GM18867 (cell line): ENCODE results near the gene TACC3.

Experiments used
- ATAC-seq: cut with Tn5 transposase; IDR thresholded peaks from one replicate; pipeline ENCODE4 v1.9.1; 2021; ENCODE audit warnings: mild to moderate bottlenecking, moderate library complexity; ENCODE audit not compliant: unreplicated experiment

TACC3 gene

DNA sequence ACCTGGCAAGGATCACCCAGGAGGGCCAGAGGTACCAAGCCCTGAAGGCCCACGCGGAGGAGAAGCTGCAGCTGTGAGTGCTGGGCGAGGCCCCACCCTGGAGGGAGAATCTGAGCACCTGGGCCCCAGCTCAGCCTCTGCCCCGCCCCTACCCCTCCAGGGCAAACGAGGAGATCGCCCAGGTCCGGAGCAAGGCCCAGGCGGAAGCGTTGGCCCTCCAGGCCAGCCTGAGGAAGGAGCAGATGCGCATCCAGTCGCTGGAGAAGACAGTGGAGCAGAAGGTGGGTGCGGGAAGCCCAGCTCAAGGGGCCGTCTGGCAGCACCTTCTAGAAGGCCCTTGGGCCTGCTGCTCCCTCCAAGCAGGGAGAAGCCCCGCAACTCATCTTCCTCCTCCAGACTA is 23.2 kb downstream of the TACC3 start:
- no peak for ATAC-seq

DNA sequence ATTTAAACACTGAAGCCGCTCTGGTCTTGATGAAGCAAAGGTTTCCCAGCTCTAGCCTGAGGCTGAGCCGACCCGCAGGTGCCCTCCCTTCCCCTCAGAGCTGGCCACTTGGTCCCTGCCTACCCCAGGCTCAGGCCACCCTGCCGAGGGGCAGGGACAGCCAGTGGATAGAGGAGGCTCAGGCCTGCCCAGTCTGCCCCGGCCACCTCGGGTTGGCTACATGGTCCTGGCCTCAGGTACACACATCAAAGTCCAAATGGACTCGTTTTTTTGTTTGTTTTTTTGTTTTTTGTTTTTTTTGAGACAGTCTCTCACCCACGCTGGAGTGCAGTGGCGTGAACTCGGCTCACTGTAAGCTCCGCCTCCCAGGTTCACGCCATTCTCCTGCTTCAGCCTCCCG is 23.8 kb downstream of the TACC3 start:
- no peak for ATAC-seq

DNA sequence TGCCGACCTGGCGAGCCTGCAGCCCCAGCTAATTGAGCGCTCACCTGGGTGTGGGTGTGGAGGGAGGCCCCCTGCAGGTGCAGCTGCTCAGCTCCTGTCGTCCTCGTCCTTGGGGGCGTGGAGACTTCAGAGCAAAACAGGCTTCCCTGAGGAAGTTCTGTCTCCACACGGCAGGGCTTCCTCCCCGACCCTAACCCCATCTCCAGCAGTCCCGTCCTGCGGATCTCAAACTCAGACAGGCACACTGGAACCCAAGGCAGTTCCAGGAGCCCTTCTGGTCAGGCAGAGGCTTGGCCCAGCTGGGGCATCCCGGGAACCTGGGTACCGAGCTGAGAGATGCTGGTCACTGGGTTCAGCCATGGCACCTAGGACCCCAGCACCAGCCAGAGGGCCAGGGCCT is 24.4 kb downstream of the TACC3 start:
- ATAC-seq: no peak

DNA sequence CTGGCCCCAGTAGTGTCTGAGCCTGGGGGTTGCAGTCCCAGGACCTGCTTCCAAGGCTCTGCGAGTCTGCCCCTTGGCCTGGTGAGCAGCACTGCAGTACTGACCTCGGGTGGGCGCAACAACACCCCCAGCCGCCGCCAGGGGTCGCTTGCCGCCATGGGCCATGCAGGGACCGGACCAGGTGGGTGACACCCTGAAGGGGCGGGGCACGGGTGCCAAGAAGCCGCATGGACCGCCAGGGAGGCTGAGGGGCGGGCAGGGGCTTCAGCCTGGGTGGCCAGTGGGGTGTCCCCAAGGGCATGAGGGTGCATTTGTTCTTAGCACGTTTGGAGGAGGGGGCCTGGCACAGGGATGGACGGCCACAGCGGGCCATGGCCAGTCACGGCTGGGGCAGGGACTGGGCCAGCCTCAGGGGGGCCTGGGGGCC is 25.0 kb downstream of the TACC3 start:
- ATAC-seq: peak; percentile 54

DNA sequence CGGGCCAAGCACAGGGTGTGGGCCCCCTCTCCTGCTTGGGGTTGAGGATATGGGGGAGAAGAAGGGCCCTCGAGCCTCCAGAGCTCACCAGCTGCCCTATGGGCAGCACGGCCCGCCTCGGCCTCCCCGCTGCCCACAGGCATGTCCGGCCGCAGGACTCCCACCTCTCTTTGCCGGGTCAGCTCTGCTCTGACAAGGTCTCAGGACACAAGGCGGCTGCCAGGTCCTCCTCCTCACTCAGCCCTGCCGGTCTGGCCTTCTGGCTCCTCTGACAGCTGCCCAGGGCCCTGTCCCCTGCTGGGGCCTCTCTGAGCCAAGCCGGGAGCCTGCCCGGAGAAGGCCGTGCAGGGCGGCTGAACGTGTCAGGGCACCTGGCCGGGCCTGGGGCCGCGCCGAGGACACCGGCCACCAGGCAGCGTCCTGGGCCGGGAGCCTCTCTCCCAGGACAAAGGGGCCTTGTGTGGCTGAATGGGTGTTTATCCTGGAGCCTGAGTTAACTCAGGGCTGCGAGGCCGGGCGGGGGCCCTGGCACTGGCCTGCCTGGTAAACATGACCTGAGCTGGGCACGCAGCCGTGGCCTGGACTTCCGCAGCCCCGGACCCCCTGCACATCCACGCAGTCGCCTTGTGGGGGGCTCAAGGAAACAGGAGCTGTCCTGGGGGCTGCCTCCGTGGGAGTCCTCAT is 25.7 kb downstream of the TACC3 start:
- ATAC-seq: no peak

DNA sequence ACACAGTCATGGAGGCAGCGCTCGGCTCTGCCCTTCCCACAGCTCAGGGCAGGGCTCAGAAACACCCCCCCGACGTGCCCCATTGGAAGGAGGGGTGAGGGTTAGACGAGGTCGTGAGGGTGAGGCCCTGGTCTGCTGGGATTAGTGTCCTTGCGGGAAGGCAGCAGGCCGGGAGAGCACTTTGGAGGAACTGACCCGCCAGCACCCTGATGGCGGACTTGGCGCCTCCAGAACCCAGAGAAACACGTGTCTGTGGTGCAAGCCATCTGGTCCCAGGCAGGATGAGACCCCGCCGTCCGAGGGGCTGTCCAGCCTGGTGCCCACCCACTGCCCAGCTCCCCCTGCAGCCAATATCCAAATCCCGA is 26.3 kb downstream of the TACC3 start:
- ATAC-seq: no peak

DNA sequence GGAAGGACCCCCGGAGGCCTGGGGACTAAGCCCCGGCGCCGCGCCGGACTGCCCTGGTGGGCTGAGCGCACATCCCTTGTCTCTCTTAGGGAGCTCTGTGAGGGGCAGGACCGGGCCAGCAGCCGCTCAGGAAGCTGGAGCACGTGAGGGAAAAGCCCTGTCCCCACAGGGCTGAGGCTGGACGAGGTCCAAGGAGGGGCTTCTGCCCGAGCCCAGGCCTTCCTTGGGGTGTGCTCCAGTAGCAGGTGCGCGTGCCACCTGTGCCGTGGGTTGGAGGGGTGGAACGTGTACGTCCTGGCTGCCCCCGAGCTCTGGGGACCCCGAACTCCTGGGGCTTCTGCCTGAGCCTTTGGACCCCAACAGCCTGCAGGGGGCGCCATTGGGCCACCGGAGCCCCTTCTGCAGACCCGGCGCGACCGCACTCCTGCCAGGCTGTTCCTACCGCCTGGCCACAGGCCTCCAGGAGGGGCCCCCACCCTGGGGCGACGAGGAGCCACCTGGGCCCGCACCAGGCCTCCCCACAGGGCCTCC is 27.2 kb downstream of the TACC3 start:
- ATAC-seq: no peak

DNA sequence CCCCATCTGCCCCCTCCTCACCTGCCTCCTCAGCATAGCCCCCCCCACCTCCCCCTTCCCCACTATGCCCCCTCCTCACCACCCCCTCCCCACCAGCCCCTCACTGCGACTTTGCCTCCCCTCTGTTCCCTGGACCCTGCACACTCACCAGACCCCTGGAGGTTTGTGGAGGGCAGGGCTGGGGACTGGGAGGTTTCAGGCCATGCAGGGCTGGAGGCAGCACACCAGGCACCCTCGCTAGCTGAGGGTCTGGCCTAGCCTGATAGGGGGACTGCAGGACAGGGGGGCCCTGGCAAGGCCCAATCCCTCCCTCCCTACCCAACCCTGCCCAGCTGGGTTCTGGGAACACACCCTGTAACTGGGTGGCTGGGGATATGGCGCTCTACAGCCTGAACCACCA is 28.0 kb downstream of the TACC3 start:
- no peak for ATAC-seq

DNA sequence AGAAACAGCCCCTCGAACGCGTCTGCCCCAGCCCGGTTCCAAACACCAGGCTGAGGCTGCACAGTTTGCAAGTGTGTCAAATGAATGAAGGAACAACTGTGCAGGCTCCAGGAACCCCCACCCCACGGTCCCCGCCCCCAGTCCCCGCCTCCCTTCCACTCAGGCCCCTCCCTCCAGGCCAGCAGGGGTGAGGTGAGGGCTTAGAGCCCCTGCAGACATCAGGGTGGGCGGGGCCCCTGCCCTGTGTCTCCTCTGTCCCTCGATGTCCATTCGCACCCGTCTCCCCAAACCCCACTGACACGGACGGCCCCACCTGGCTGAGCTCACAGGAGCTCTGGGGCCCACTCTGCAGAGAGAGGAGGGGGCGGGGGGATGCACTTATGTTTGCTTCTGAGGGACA is 28.5 kb downstream of the TACC3 start:
- no peak for ATAC-seq

DNA sequence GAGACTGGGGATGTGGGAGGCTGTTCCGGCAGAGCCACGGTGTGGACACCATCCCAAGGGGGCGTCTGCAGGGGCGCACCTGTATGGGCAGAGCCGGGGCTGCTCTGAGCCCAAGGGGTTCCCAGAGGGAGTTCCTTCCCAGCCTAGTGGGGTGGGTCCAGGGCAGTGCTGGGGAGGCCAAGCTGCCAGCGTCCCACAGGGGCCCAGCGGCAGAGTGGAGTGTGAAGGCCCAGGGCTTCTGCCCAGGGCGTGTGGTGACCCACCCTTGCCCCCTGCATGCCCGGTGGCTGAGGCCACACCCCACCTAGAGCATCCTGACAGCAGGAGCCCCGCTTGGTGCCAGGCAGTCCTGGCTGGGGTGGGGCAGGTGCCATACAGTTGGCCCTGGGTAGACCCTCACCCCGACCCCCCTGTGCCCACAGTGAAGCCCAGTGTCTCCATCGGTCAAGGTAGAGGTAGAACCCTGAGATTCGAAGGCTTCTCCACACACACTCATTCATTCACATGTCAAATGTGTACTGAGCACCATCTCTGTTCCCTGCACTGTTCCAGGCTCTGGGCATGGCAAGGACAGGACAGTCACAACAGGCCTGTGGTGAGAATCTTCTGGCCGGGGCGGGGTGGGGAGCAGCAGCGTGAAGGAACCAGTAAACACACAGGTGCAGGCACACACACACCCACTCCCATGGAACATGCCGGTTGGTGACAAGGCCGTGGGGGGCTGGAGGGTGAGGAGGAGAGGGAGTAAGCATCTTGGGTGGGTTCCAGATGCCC is 29.2 kb downstream of the TACC3 start:
- no peak for ATAC-seq

DNA sequence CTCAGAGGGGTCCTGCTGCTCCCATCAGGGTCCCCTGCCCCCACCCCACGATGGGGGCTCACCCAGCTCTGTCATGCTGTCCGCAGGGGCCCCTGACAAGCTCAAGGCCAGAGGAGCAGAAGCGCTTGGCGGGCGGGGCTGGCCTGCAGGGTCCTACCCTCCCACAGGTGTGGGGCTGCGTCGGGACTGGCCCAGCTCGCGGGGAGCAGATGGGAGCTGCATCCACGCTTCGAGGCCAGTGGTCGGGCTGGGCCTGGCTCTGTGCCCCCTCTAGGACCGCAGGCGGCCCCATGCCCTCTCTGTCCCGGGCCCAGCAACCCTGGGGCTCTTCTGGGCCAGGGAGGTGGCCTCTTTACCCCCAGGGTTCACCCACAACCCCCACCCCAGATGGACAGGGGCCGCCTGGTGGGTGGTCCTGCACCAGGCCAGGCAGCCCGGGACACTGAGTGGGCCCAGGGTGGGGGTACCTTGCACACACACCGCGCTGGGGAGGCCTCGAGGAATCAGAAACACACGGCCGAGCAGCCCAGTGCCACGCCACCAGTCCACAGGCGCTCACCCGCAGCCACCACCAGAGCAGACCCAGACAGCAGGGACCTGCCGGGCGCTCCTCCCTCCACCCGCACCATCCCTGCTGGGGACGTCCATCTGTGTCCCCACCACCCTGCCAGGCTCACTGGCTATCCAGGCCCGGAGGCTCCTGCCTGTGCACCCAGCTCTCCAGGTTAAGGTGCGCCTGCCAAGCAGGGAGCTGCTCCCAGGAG is 30.0 kb downstream of the TACC3 start:
- ATAC-seq: no peak

DNA sequence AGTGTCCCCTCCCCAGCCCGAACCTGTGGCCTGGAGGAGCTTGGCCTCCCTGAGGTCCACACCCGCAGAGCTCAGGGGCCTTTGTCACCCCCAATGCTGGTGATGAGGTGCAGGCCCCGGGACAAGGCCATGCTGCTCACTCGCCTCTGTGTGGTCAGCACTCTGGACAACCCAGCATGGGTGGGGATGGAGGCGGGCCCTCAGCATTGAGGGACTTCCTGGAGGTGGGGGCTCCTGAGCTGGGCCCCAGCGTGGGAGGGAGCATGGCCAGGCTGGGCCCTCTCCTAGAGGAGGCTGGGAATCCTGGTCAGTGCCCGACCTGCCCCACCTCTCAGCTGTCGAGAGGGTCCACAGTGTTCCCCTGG is 30.6 kb downstream of the TACC3 start:
- no peak for ATAC-seq

DNA sequence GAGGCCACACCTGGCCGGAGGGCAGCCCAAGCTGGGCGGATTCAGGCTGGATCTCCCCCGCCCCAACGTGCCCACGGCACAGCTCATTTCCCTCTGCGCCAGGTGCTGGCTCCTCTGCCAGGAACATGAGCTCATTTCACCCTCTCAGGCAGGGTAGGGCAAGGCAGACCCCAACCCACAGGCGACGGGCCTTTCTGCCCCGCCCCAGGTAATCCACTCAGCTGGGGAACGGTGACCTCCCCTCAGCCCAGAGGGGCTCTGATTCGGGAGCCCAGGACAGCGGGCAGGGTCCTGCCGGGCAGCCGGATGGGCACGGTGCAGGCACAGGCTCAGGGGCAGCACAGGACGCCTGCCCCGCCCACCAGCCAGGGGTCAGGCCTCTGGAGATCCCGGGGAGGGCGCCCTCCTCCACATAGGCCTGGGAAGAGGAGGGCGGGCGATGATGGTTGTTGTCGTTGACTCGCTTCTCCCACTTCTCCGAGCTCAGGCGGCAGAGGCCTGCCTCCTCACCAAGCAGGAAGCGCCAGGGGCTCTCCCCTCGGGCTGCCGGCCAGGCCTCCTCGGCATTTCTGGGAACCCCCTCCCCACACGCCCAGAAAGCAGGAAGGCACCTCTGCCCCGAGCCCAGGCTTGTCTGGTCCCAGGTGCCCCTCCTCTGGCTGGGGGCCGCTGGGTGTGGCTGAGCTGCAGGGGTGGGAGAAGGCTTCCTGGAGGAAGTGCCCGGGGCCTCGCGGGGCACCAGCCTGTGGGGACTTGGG is 31.1 kb downstream of the TACC3 start:
- no peak for ATAC-seq

DNA sequence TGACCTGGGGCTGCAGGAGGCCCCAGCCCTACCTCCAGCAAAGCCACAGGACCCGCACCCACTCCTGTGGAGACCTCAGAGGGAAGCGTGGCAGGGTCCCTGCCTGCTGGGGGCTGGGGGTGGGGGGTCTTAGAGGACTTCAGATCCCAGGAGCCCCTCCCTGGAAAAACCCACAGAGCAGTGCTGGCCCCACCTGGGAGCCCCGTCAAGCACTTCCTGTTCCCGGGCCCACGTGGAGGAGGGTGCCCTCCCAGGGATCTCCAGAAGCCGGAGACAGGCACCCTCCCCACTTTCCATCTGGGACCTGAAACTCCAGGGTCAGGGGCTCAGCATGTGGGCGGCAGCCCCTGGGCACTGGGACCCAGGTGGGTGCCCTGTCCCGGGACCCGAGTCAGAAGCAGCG is 32.0 kb downstream of the TACC3 start:
- ATAC-seq: no peak

DNA sequence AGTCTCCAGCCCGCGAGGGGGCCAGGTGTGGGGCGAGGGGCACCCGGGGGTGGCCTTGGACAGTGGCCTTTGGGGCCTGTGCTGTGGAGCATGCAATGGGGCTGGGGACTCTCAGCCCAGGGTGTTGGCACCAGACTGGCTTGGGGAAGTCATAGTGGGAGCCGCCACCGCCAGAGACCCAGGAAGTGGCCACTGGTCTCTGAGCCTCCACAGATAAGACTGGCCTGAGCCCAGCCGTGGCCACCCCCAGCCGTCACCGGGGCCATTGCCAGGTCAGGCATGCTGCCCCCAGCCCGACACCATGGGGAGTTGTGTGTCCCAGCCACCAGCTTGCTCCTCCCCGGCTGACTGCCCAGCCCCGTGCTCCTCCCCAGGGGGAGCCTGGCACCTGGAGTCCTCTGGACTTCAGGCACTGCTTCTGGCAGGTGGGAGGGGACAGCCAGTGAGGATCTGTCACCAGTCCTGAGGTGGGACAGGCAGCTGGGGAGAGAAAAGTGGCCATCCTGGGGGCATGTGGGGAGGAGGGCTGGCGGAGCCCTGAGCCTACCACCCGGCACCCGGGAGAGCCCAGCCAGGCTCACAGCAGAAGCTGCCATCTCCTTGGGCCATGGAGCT is 32.5 kb downstream of the TACC3 start:
- no peak for ATAC-seq

DNA sequence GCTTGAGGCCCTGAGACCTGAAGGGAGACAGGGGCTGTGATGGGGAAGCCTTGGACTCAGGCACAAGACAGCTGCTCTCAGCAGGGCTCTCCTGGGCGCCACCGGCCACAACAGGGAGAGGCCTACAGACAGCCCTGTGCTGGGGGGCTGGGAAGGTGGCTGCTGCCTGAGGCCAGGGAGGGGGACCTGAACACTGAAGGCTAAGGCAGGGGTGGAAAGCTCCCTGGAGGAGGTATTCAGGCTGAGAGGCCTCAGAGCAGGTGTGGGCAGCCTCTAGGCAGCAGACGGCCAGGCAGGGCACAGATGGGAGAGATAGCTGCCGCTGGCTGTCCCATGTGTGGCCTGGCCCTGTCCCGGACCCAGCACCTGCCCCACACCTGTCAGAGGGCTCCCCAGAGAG is 33.0 kb downstream of the TACC3 start:
- no peak for ATAC-seq

DNA sequence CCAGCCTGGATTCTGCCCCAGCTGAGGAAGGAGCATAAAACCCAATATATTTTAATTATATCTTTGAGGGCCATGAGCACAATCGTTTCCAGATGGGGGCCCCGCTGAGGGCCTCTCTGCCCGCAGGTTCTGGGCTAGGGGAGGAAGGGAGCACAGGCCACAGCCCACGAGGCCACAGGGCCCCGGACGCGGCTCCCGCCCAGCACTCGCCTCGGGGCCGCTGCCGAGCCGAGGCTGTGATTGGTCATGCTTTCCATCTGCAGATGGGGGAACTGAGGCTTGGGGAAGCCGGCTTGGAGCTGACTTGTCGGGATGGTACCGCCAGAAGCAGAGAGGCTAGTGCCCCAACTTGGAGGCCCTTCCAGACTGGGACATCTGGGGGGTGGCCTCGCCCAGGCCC is 34.0 kb downstream of the TACC3 start:
- no peak for ATAC-seq

DNA sequence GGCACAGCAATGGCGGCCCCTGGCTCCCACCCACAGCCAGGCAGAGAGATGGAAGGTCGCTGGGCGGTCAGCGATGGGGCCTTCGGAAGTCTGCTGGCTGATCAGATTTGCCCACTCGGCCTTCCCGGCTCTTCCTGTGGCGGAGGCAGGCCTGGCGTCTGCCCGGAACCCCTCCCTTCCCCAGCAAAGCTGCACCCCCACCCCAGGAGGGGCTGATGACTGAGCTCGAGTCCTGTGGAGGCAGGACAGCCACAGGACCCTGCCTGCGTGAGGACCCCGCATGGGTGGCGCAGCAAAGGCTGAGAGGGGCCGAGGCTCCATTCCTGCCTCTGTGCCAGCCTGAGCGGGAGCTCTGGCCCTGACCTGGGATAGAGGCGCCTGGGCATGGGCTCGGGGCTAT is 34.8 kb downstream of the TACC3 start:
- no peak for ATAC-seq

DNA sequence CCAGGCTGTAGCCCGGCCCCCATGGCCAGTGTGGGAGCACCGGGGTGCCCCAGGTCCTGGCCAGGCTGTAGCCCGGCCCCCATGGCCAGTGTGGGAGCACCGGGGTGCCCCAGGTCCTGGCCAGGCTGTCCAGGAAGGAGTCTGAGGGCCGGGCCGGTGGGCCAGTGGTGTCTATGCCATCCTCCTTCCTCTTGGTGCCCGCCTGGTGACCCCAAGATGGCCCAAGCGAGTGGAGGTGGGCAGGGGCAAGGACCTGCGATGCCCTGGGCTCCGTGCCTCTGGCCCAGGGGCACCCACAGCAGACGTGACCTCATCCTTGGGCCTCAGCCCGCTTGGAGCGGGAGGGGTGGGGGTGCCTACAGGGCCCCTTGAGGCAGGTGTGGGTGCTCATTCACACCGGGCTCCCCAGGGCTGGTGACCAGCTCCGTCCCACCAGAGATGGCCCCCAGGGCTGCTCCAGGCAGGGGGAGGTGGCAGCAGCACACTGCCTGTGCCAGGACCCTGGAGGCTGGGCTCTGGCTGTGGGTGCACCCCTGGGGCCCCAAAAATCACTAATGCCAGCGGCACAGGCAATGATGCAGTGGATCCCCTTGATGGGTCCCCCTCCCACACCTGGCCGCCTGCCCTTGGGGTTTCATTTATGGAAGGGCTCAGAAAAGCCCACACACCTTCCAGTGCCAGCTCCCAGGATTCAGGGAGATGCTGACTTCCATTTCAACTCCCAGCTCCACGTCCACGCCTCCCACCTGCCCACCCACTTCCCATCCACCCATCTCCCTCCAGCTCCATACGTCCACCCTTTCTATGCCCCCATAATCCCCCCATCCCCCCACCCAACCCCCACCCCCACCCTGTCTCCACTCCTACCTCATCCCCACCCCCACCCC is 35.8 kb downstream of the TACC3 start:
- no peak for ATAC-seq

DNA sequence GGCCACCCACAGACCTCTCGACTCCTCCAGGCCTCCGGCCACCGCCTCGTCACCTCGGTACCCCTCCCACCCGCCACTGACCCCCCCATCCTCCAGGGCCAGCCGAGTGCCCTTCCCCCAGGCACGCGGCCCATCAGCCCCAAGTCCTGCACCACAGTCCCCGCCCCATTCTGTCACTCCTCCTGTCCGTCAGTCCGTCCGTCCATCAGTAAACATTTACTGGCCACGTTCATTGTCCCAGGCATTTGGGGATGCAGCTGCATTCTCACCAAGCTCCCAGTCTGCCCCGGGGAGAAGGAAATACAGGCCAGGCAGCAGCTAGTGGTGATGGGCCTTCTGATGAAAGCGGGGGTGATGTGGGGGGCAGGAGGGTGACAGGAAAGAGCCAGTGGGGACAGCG is 36.5 kb downstream of the TACC3 start:
- ATAC-seq: no peak
